Keratinocyte (primary cell): ENCODE data around the gene TRIP4. TPM values are rescaled to one million over a fixed set of nuclear protein-coding genes. Genes with fewer than 3 reads are reported as not detected.
A peak's percentile ranks its signal among the peaks of the same experiment; 100 is the strongest.

Experiments
- DNase-seq: peaks from one replicate; pipeline ENCODE4 v3.0.0-alpha.2; 2011; ENCODE audit warnings: low read depth, missing footprints, low spot score
- FAIRE-seq: peaks from 2 replicates; lab custom pipeline; 2011; peaks lifted over from hg19 to GRCh38; lab: Jason Lieb, UNC
- H2AFZ ChIP-seq: 2 replicates; pipeline ENCODE4 v1.6.0; 2012; ENCODE audit warnings: low read length, control low read depth, inconsistent platforms; ENCODE audit not compliant: control insufficient read depth
- H3K27ac ChIP-seq: 2 replicates; pipeline ENCODE4 v1.5.1; 2011; ENCODE audit warnings: low read length; ENCODE audit not compliant: control insufficient read depth, insufficient read depth
- H3K27me3 ChIP-seq: 3 replicates; pipeline ENCODE4 v1.6.0; 2011; ENCODE audit warnings: low read length; ENCODE audit not compliant: control insufficient read depth, insufficient read depth; ENCODE audit errors: extremely low read depth
- H3K36me3 ChIP-seq, 2 experiments: 2 replicates in 1 of 2; 3 replicates in 1 of 2; pipeline ENCODE4 v1.5.1; 2011; ENCODE audit warnings: low read length in 2 of 2, mild to moderate bottlenecking in 1 of 2; ENCODE audit not compliant: control insufficient read depth in 2 of 2, insufficient read depth in 2 of 2; ENCODE audit errors: extremely low read depth in 1 of 2
- H3K4me1 ChIP-seq: 3 replicates; pipeline ENCODE4 v1.5.1; 2011; ENCODE audit warnings: low read length; ENCODE audit not compliant: control insufficient read depth, insufficient read depth; ENCODE audit errors: extremely low read depth
- H3K4me2 ChIP-seq: 3 replicates; pipeline ENCODE4 v1.6.0; 2011; ENCODE audit warnings: low read depth, low read length; ENCODE audit not compliant: control insufficient read depth, insufficient read depth; ENCODE audit errors: extremely low read depth
- H3K4me3 ChIP-seq, 3 experiments: fragments of 200-600 bp in 1 of 3; sonication (generic) in 1 of 3; 2 replicates in 2 of 3; 3 replicates in 1 of 3; pipeline ENCODE4 v1.5.1; 2011 to 2016; ENCODE audit warnings: low read length in 3 of 3, mild to moderate bottlenecking in 3 of 3, control low read depth in 2 of 3, inconsistent platforms in 1 of 3, low read depth in 1 of 3, mixed read lengths in 1 of 3, mixed run types in 1 of 3, moderate library complexity in 1 of 3; ENCODE audit not compliant: control insufficient read depth in 2 of 3, insufficient read depth in 2 of 3; ENCODE audit errors: extremely low read depth in 1 of 3
- H3K79me2 ChIP-seq: 2 replicates; pipeline ENCODE4 v1.6.0; 2012; ENCODE audit warnings: low read length; ENCODE audit not compliant: control insufficient read depth, insufficient read depth
- H3K9ac ChIP-seq: 3 replicates; pipeline ENCODE4 v1.6.0; 2011; ENCODE audit warnings: low read length; ENCODE audit not compliant: control insufficient read depth, insufficient read depth; ENCODE audit errors: extremely low read depth
- H3K9me1 ChIP-seq: 3 replicates; pipeline ENCODE4 v1.6.0; 2011; ENCODE audit warnings: low read length; ENCODE audit not compliant: control insufficient read depth, insufficient read depth; ENCODE audit errors: extremely low read depth
- H3K9me3 ChIP-seq: 2 replicates; pipeline ENCODE4 v1.5.1; 2012; ENCODE audit warnings: low read depth, low read length; ENCODE audit not compliant: control insufficient read depth
- H4K20me1 ChIP-seq: 3 replicates; pipeline ENCODE4 v1.6.0; 2011; ENCODE audit warnings: low read length; ENCODE audit not compliant: control insufficient read depth, insufficient read depth; ENCODE audit errors: extremely low read depth
- CTCF ChIP-seq, 3 experiments: IDR thresholded peaks in 1 of 3; conservative IDR thresholded peaks in 1 of 3; optimal IDR thresholded peaks in 1 of 3; 2 replicates in 2 of 3; 3 replicates in 1 of 3; pipeline versions ENCODE3 to v1.5.1; 2011; ENCODE audit warnings: low read length in 3 of 3, mild to moderate bottlenecking in 3 of 3, moderate library complexity in 2 of 3, control low read depth in 1 of 3, inconsistent platforms in 1 of 3; ENCODE audit not compliant: insufficient read depth in 2 of 3; ENCODE audit errors: extremely low read depth in 1 of 3
- EZH2 ChIP-seq: IDR thresholded peaks from one replicate; pipeline ENCODE4 v1.6.1; 2012; ENCODE audit warnings: inconsistent platforms, mild to moderate bottlenecking, low read length, moderate library complexity
- dilution Hi-C: fragments of 300-500 bp; cut with MboI; formaldehyde crosslinking; loops from one replicate; pipeline ENCODE4 v1.7.0; 2020; ENCODE audit warnings: low sequenced_read_pairs; ENCODE audit not compliant: extremely low pct_ligation_motif_present
- polyA plus RNA-seq, 5 experiments: library from polyadenylated mRNA; depleted of rRNA in 3 of 5; stranded (reverse) in 3 of 5; stranded (forward) in 1 of 5; unstranded in 1 of 5; fragments of >200 nt; gene quantifications; 1 replicate in 1 of 5; 2 replicates in 3 of 5; 3 replicates in 1 of 5; pipeline versions ENCODE4 v1.2.1 to v1.2.3, GENCODE V29; 2011 to 2012; ENCODE audit warnings: missing spikeins in 2 of 5, low read depth in 1 of 5, low replicate concordance in 1 of 5
- small RNA-seq, 3 experiments: library from RNA; depleted of rRNA; stranded (forward); fragments of <200 nt; gene quantifications; one replicate each; pipeline ENCODE3, GENCODE V24; 2012; ENCODE audit warnings: low read depth in 3 of 3, low replicate concordance in 1 of 3; ENCODE audit not compliant: insufficient read length in 3 of 3

TRIP4 gene
- polyA plus RNA-seq, 1 donor (not counting 4 experiments of a cell fraction or from before 2014, with no cell fraction given), result 31.5 TPM

- Histone ChIP-seq H3K4me1 (peaks cover 12% of the 10 kb centered on the region), H3K4me2 (no peak overlapping the region), H3K79me2 (peaks cover 62% of the 10 kb centered on the region), H4K20me1 (peaks cover 3% of the 10 kb centered on the region), H3K36me3 (peaks cover 12 to 22% of the 10 kb centered on the region in 2 experiments), H3K27ac (peak overlapping the region; percentile 9), H3K9ac (no peak overlapping the region), H3K27me3 (no peaks in the 10 kb centered on the region), H3K4me3 (no peak overlapping the region), H3K9me3 (no peaks in the 10 kb centered on the region), H2AFZ (no peak overlapping the region), H3K9me1 (no peaks in the 10 kb centered on the region)
- FAIRE-seq (no peak), DNase-seq (no peak)
- dilution Hi-C loops, result no loop called here
- no peak for TF ChIP-seq EZH2
- no peak for TF ChIP-seq CTCF (optimal IDR thresholded peaks at IDR 0.05 in 1 of 3, IDR thresholded peaks at IDR 0.05 in 1 of 3, conservative IDR thresholded peaks at IDR 0.05 in 1 of 3; ENCODE audit: extremely low read depth in 1 of 3, insufficient read depth in 2 of 3, low read length in 3 of 3)
Measured at GRCh38 chr15:64503197-64503596, 115.6 kb downstream of the TRIP4 start.

DNA sequence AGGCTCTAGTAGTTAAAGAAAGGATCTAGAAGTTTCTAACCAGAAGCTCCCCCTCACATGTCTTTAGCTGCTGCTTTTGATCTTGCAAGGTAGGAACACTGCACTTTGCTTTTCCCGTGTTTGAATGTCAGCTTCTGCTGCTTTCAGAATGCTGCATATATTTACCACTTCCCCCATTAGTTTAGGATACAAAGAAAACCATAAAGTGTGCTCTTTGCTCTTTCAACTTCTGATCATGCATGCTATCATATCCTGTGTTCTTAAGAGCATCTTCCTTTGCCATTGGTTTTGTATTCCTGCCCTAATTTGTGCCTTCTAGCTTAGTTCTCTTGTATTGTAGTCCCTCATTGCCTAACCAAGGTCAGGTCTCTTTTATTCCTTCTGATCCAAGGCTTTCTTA lies 116.0 kb downstream of the TRIP4 start:
- H4K20me1 ChIP-seq, result peaks cover 3% of the 10 kb centered on the region
- FAIRE-seq (no peak), DNase-seq (no peak)
- H3K36me3 ChIP-seq, result peaks cover 12 to 22% of the 10 kb centered on the region in 2 experiments
- H3K4me2 ChIP-seq, result no peak overlapping the region
- no peak overlapping the region for H3K4me3 ChIP-seq
- no peak overlapping the region for H2AFZ ChIP-seq
- dilution Hi-C loops, result no loop called here
- no peaks in the 10 kb centered on the region for H3K9me1 ChIP-seq
- H3K27me3 ChIP-seq, result no peaks in the 10 kb centered on the region
- peaks cover 66% of the 10 kb centered on the region for H3K79me2 ChIP-seq
- H3K9me3 ChIP-seq, result no peaks in the 10 kb centered on the region
- H3K9ac ChIP-seq, result no peak overlapping the region
- TF ChIP-seq EZH2, result no peak
- TF ChIP-seq CTCF (optimal IDR thresholded peaks at IDR 0.05 in 1 of 3, IDR thresholded peaks at IDR 0.05 in 1 of 3, conservative IDR thresholded peaks at IDR 0.05 in 1 of 3; ENCODE audit: extremely low read depth in 1 of 3, insufficient read depth in 2 of 3, low read length in 3 of 3), result no peak
- H3K4me1 ChIP-seq, result peaks cover 12% of the 10 kb centered on the region
- no peak overlapping the region for H3K27ac ChIP-seq

Small RNA genes within 50 kb of the gene (small RNA-seq; reads per million reads assigned to genes)
- 0 reads per million in 3 experiments for gene RF00019
- gene RF00554, result 0 reads per million in 3 experiments

Other genes with a start within 250 kb of the TRIP4 start
- gene SNX22, start 236.1 kb upstream of the TRIP4 start, polyA plus RNA-seq, result 0.03 to 0.04 TPM in 2 of 3 replicates, not detected in the other
- gene PPIB, start 224.8 kb upstream of the TRIP4 start, polyA plus RNA-seq, result 544 to 757 TPM (median 555 TPM) in 3 replicates
- gene CSNK1G1, start 31.7 kb upstream of the TRIP4 start, polyA plus RNA-seq, result 20.4 to 28.9 TPM (median 23.8 TPM) in 3 replicates
- gene PCLAF, start 6.4 kb upstream of the TRIP4 start, polyA plus RNA-seq, result 11.0 to 55.0 TPM (median 37.7 TPM) in 3 replicates
- 11.8 to 16.9 TPM (median 12.8 TPM) in 3 replicates for gene ZNF609, start 72.7 kb downstream of the TRIP4 start, polyA plus RNA-seq